Hepatocyte (in vitro differentiated cells): ENCODE data around the gene COA8. TPM values are rescaled to one million over a fixed set of nuclear protein-coding genes. Genes with fewer than 3 reads are reported as not detected.

Source experiments
- DNase-seq: peaks from one replicate; pipeline ENCODE4 v3.0.0-alpha.2; 2016; ENCODE audit warnings: low spot score
- H2AFZ ChIP-seq: fragments of 200-600 bp; sonication (generic); 2 replicates; pipeline ENCODE4 v1.6.0; 2016; ENCODE audit warnings: antibody characterized with exemption, mild to moderate bottlenecking
- H3K27ac ChIP-seq: fragments of 200-600 bp; sonication (generic); 2 replicates; pipeline ENCODE4 v1.5.1; 2016; ENCODE audit warnings: mild to moderate bottlenecking
- H3K27me3 ChIP-seq: fragments of 200-600 bp; sonication (generic); 2 replicates; pipeline ENCODE4 v1.6.1; 2016
- H3K36me3 ChIP-seq: fragments of 200-600 bp; sonication (generic); replicated peaks from 2 replicates; pipeline ENCODE4 v1.5.1; 2016; ENCODE audit warnings: low read depth; ENCODE audit not compliant: insufficient read depth
- H3K4me1 ChIP-seq: fragments of 200-600 bp; sonication (generic); 2 replicates; pipeline ENCODE4 v1.5.1; 2016; ENCODE audit warnings: mild to moderate bottlenecking, moderate library complexity; ENCODE audit not compliant: insufficient read depth
- H3K4me2 ChIP-seq: fragments of 200-600 bp; sonication (generic); 2 replicates; pipeline ENCODE4 v1.6.0; 2016
- H3K4me3 ChIP-seq: fragments of 200-600 bp; sonication (generic); 2 replicates; pipeline ENCODE4 v1.5.1; 2016; ENCODE audit warnings: mild to moderate bottlenecking
- H3K79me2 ChIP-seq: fragments of 200-600 bp; sonication (generic); 2 replicates; pipeline ENCODE4 v1.6.0; 2017; ENCODE audit warnings: mild to moderate bottlenecking
- H3K9me2 ChIP-seq: fragments of 200-600 bp; sonication (generic); replicated peaks from 2 replicates; pipeline ENCODE4 v1.6.0; 2017; ENCODE audit warnings: mild to moderate bottlenecking; ENCODE audit not compliant: insufficient read depth
- H3K9me3 ChIP-seq: fragments of 200-600 bp; sonication (generic); 2 replicates; pipeline ENCODE4 v1.5.1; 2016; ENCODE audit warnings: low read depth, mild to moderate bottlenecking
- H4K20me1 ChIP-seq: fragments of 200-600 bp; sonication (generic); 2 replicates; pipeline ENCODE4 v1.6.0; 2016; ENCODE audit warnings: mild to moderate bottlenecking; ENCODE audit not compliant: insufficient read depth, poor library complexity, severe bottlenecking
- CTCF ChIP-seq: fragments of 200-600 bp; sonication (generic); IDR thresholded peaks from 2 replicates; pipeline ENCODE4 v1.5.1; 2016; ENCODE audit warnings: antibody characterized with exemption, mild to moderate bottlenecking; ENCODE audit not compliant: poor library complexity
- EZH2 ChIP-seq: fragments of 200-600 bp; sonication (generic); IDR thresholded peaks from 2 replicates; pipeline ENCODE4 v1.6.1; 2016; ENCODE audit warnings: antibody characterized with exemption, mild to moderate bottlenecking, borderline replicate concordance
- EZH2phosphoT487 ChIP-seq: fragments of 200-600 bp; sonication (generic); IDR thresholded peaks from one replicate; pipeline ENCODE4 v1.6.1; 2018; ENCODE audit warnings: antibody characterized with exemption, mild to moderate bottlenecking, low read depth, moderate library complexity; ENCODE audit not compliant: unreplicated experiment, severe bottlenecking
- WGBS: methylation state at CpG from one replicate; pipeline ENCODE4 v1.1.6; 2016; ENCODE audit warnings: low lambda C conversion rate; ENCODE audit errors: missing lambda C conversion rate; 5-methylcytosine and 5-hydroxymethylcytosine counted together
- polyA plus RNA-seq: library from polyadenylated mRNA; unstranded; fragments of >200 nt; fragmentation: Nextera tagmentation; extraction: Ambion mirVana; gene quantifications from 2 replicates; pipeline ENCODE4 v1.2.1, GENCODE V29; 2016
- total RNA-seq: library from RNA; depleted of rRNA; stranded (reverse); fragments of >200 nt; gene quantifications from 2 replicates; pipeline ENCODE4 v1.2.3, GENCODE V29; 2014

Gene COA8
- total and polyA plus RNA-seq, 2 experiments from 2014 or later: 58.7 to 68.2 TPM

- DNase-seq: no peak
- no peak overlapping the region for H3K4me3 ChIP-seq
- no peak overlapping the region for H3K27ac ChIP-seq
- H3K27me3 ChIP-seq: no peaks in the 10 kb centered on the region
- H3K9me2 ChIP-seq: no peaks in the 10 kb centered on the region
- no peak overlapping the region for H3K4me2 ChIP-seq
- WGBS: 88% methylated on average over 26 of the region's 27 CpGs
- H3K36me3 ChIP-seq: no peaks in the 10 kb centered on the region
- no peaks in the 10 kb centered on the region for H3K9me3 ChIP-seq
- no peak overlapping the region for H2AFZ ChIP-seq
- no peaks in the 10 kb centered on the region for H3K4me1 ChIP-seq
- H3K79me2 ChIP-seq: no peaks in the 10 kb centered on the region
- H4K20me1 ChIP-seq: no peaks in the 10 kb centered on the region
- no peak for TF ChIP-seq EZH2
- TF ChIP-seq EZH2phosphoT487: no peak
- TF ChIP-seq CTCF: no peak
Observed at GRCh38 chr14:103548463-103549351, 14.1 kb upstream of the COA8 start.

- Histone ChIP-seq H3K4me1 (no peaks in the 10 kb centered on the region), H3K4me2 (no peak overlapping the region), H3K27ac (no peak overlapping the region), H3K9me3 (no peaks in the 10 kb centered on the region), H3K79me2 (peaks cover under 1% of the 10 kb centered on the region), H4K20me1 (no peaks in the 10 kb centered on the region), H3K4me3 (no peak overlapping the region), H3K9me2 (no peaks in the 10 kb centered on the region), H3K36me3 (no peaks in the 10 kb centered on the region), H2AFZ (no peak overlapping the region), H3K27me3 (no peaks in the 10 kb centered on the region)
- no peak for DNase-seq
- 91% methylated on average over 25 of the region's 30 CpGs for WGBS
- TF ChIP-seq CTCF (no peak), EZH2 (no peak), EZH2phosphoT487 (no peak)
Observed at GRCh38 chr14:103549361-103550311, 13.1 kb upstream of the COA8 start.

- H3K79me2 ChIP-seq: peaks cover 8% of the 10 kb centered on the region
- H3K36me3 ChIP-seq: no peaks in the 10 kb centered on the region
- WGBS: 90% methylated on average over 22 of the region's 22 CpGs
- H3K9me3 ChIP-seq: no peaks in the 10 kb centered on the region
- no peaks in the 10 kb centered on the region for H3K4me1 ChIP-seq
- H3K4me2 ChIP-seq: no peak overlapping the region
- no peak overlapping the region for H3K4me3 ChIP-seq
- H3K27me3 ChIP-seq: no peaks in the 10 kb centered on the region
- no peaks in the 10 kb centered on the region for H3K9me2 ChIP-seq
- no peak for DNase-seq
- H3K27ac ChIP-seq: no peak overlapping the region
- H2AFZ ChIP-seq: no peak overlapping the region
- H4K20me1 ChIP-seq: no peaks in the 10 kb centered on the region
- no peak for TF ChIP-seq EZH2phosphoT487
- no peak for TF ChIP-seq EZH2
- TF ChIP-seq CTCF: no peak
Observed at GRCh38 chr14:103550451-103551337, 12.1 kb upstream of the COA8 start.
